HepG2 (cell line): ENCODE data around the gene CLIP2. TPM values are rescaled to one million over a fixed set of nuclear protein-coding genes. Genes with fewer than 3 reads are reported as not detected.

Source experiments
- AGO2 ChIP-seq: fragments of 200-400 bp; formaldehyde crosslinking; optimal IDR thresholded peaks from 2 replicates; pipeline ENCODE3; 2017; ENCODE audit warnings: mild to moderate bottlenecking, low read depth, low read length, moderate library complexity
- ATF2 ChIP-seq: sonication (generic); formaldehyde crosslinking; IDR thresholded peaks from 2 replicates; pipeline ENCODE4 v1.4.0; 2020; ENCODE audit warnings: missing genetic modification reagents
- BHLHE40 ChIP-seq: IDR thresholded peaks from 2 replicates; pipeline ENCODE4 v1.6.1; 2011; ENCODE audit warnings: low read length, improper control_type of control experiment
- HDAC2 ChIP-seq: sonication (generic); formaldehyde crosslinking; IDR thresholded peaks from 2 replicates; pipeline ENCODE4 v1.4.0; 2020; ENCODE audit warnings: missing genetic modification reagents
- HINFP ChIP-seq: sonication (generic); formaldehyde crosslinking; IDR thresholded peaks from 2 replicates; pipeline ENCODE4 v1.4.0; 2020; ENCODE audit warnings: low read depth, mild to moderate bottlenecking, missing genetic modification reagents
- JARID2 ChIP-seq: sonication (generic); formaldehyde crosslinking; IDR thresholded peaks from 2 replicates; pipeline ENCODE4 v1.8.1; 2023; ENCODE audit warnings: missing genetic modification reagents, inconsistent platforms; ENCODE audit not compliant: insufficient replicate concordance
- KDM4B ChIP-seq: sonication (generic); formaldehyde crosslinking; IDR thresholded peaks from 2 replicates; pipeline ENCODE4 v1.4.0; 2020; ENCODE audit warnings: missing genetic modification reagents
- MTF2 ChIP-seq: sonication (generic); formaldehyde crosslinking; IDR thresholded peaks from 2 replicates; pipeline ENCODE4 v1.5.0; 2020; ENCODE audit warnings: missing genetic modification reagents, borderline replicate concordance
- NRL ChIP-seq: sonication (generic); formaldehyde crosslinking; IDR thresholded peaks from 2 replicates; pipeline ENCODE4 v1.5.0; 2020; ENCODE audit warnings: missing genetic modification reagents, mild to moderate bottlenecking, moderate library complexity, borderline replicate concordance
- RARA ChIP-seq: IDR thresholded peaks from 2 replicates; pipeline ENCODE4 v1.6.1; 2016; ENCODE audit warnings: missing genetic modification reagents, missing compliant biosample characterization
- SALL1 ChIP-seq: sonication (generic); formaldehyde crosslinking; IDR thresholded peaks from 2 replicates; pipeline ENCODE4 v1.8.0; 2022; ENCODE audit warnings: mild to moderate bottlenecking, missing genetic modification reagents
- SAP130 ChIP-seq: IDR thresholded peaks from 2 replicates; pipeline ENCODE4 v1.6.1; 2016; ENCODE audit warnings: low read depth
- SOX5 ChIP-seq: IDR thresholded peaks from 2 replicates; pipeline ENCODE4 v1.6.1; 2016; ENCODE audit warnings: borderline replicate concordance
- SPEN ChIP-seq: sonication (generic); formaldehyde crosslinking; IDR thresholded peaks from 2 replicates; pipeline ENCODE4 v1.5.1; 2020; ENCODE audit warnings: low read depth, mild to moderate bottlenecking, missing genetic modification reagents
- ZNF230 ChIP-seq: sonication (generic); formaldehyde crosslinking; IDR thresholded peaks from 2 replicates; pipeline ENCODE4 v1.4.0; 2020; ENCODE audit warnings: mild to moderate bottlenecking, missing genetic modification reagents
- ZNF333 ChIP-seq: sonication (generic); formaldehyde crosslinking; IDR thresholded peaks from 2 replicates; pipeline ENCODE4 v1.4.0; 2020; ENCODE audit warnings: mild to moderate bottlenecking, missing genetic modification reagents, borderline replicate concordance
- ZNF574 ChIP-seq: sonication (generic); formaldehyde crosslinking; IDR thresholded peaks from 2 replicates; pipeline ENCODE4 v1.4.0; 2020; ENCODE audit warnings: missing genetic modification reagents
- ZNF687 ChIP-seq: sonication (generic); formaldehyde crosslinking; IDR thresholded peaks from 2 replicates; pipeline ENCODE4 v1.5.1; 2020; ENCODE audit warnings: mild to moderate bottlenecking, missing genetic modification reagents, moderate library complexity
- polyA plus RNA-seq, 8 experiments: library from polyadenylated mRNA; depleted of rRNA in 3 of 8; stranded (reverse) in 7 of 8; unstranded in 1 of 8; fragments of >200 nt; fragmentation: Illumina TruSeq in 4 of 8; extraction: Trizol in 4 of 8; gene quantifications; 2 replicates each; pipeline versions ENCODE4 v1.2.1 to v1.2.3, GENCODE V29; 2011 to 2016; ENCODE audit warnings: low read depth in 4 of 8, missing spikeins in 1 of 8, mixed read lengths in 1 of 8; ENCODE audit not compliant: insufficient read depth in 1 of 8
- total RNA-seq, 5 experiments: library from RNA; depleted of rRNA; stranded (reverse); fragments of >200 nt; fragmentation: Illumina TruSeq; extraction: Trizol; gene quantifications; 2 replicates each; pipeline ENCODE4 v1.2.3, GENCODE V29; 2016; ENCODE audit warnings: low read depth in 1 of 5

CLIP2 gene
- total and polyA plus RNA-seq, 2 of the 13 experiments (the other 11 are each of a cell fraction or from before 2014, with no cell fraction given): 6.5 to 17.4 TPM

GRCh38 chr7:74275401-74275881, 13.8 kb upstream of the CLIP2 start (continued):
- TF ChIP-seq ATF2 (CRISPR knock-in tag) (0 out of 2 replicates have a peak, but pooled peaks have one; percentile 23), HINFP (CRISPR knock-in tag) (no peak), RARA (CRISPR knock-in tag) (0 out of 2 replicates have a peak, but pooled peaks have one; percentile 10), ZNF230 (CRISPR knock-in tag) (0 out of 2 replicates have a peak, but pooled peaks have one; percentile 39), SPEN (no peak), SALL1 (CRISPR knock-in tag) (peak; percentile 53; the same call in 1 of the 2 replicates), SOX5 (CRISPR knock-in tag) (0 out of 2 replicates have a peak, but pooled peaks have one; percentile 32), NRL (CRISPR knock-in tag) (0 out of 2 replicates have a peak, but pooled peaks have one; percentile 49), ZNF574 (peak; percentile 16; the same call in 1 of the 2 replicates), JARID2 (CRISPR knock-in tag) (peak; percentile 53), ZNF687 (CRISPR knock-in tag) (peak; percentile 65), HDAC2 (CRISPR knock-in tag) (peak; percentile 53; the same call in 1 of the 2 replicates), AGO2 (no peak), BHLHE40 (peak; percentile 89), MTF2 (CRISPR knock-in tag) (0 out of 2 replicates have a peak, but pooled peaks have one; percentile 36), ZNF333 (CRISPR knock-in tag) (no peak), SAP130 (CRISPR knock-in tag) (peak; percentile 44; the same call in 1 of the 2 replicates), KDM4B (CRISPR knock-in tag) (0 out of 2 replicates have a peak, but pooled peaks have one; percentile 61)
